A673 (cell line): Measurements from ENCODE around the gene CAMKK1. TPM values are rescaled to one million over a fixed set of nuclear protein-coding genes. Genes with fewer than 3 reads are reported as not detected.

Experiments
- BruUV-seq: library from RNA; stranded (reverse); fragments of 400-500 nt; replicated peaks from 2 replicates; lab custom pipeline; 2021; lab: Mats Ljungman, UMichigan
- CTCF ChIA-PET: fragments of 300-600 bp; sonication (Branson Sonifier 250); formaldehyde crosslinking; loops from one replicate; lab custom pipeline; 2022; ENCODE audit warnings: antibody characterized with exemption; lab: Charles Lee
- POLR2A ChIA-PET: fragments of 300-600 bp; sonication (Branson Sonifier 250); formaldehyde crosslinking; loops from one replicate; lab custom pipeline; 2022; ENCODE audit warnings: antibody characterized with exemption; ENCODE audit not compliant: low non-redundant PET; lab: Charles Lee
- DNase-seq: peaks from one replicate; pipeline ENCODE4 v3.0.0-alpha.2; 2015; ENCODE audit warnings: low spot score
- H3K27ac ChIP-seq: fragments of 200-600 bp; sonication (generic); 2 replicates; pipeline ENCODE4 v1.5.1; 2016; ENCODE audit warnings: mixed run types, low read depth, mild to moderate bottlenecking, mixed read lengths, antibody characterized with exemption, low read length; ENCODE audit not compliant: poor library complexity, severe bottlenecking
- H3K27me3 ChIP-seq: fragments of 200-600 bp; sonication (generic); replicated peaks from 2 replicates; pipeline ENCODE4 v1.6.1; 2017; ENCODE audit warnings: mixed run types, low read depth, mild to moderate bottlenecking, mixed read lengths, antibody characterized with exemption, low read length; ENCODE audit not compliant: insufficient read depth, poor library complexity
- H3K36me3 ChIP-seq: fragments of 200-600 bp; sonication (generic); 2 replicates; pipeline ENCODE4 v1.6.1; 2016; ENCODE audit warnings: mixed run types, mild to moderate bottlenecking, mixed read lengths, antibody characterized with exemption, low read length; ENCODE audit not compliant: insufficient read depth, poor library complexity, severe bottlenecking
- H3K4me1 ChIP-seq: fragments of 200-600 bp; sonication (generic); 2 replicates; pipeline ENCODE4 v1.6.1; 2017; ENCODE audit warnings: mixed run types, mild to moderate bottlenecking, mixed read lengths, antibody characterized with exemption, low read length; ENCODE audit not compliant: insufficient read depth, poor library complexity, severe bottlenecking
- H3K4me3 ChIP-seq: fragments of 200-600 bp; sonication (generic); 2 replicates; pipeline ENCODE4 v1.5.1; 2016; ENCODE audit warnings: low read depth, mixed run types, mild to moderate bottlenecking, mixed read lengths, low read length; ENCODE audit not compliant: poor library complexity, severe bottlenecking
- H3K9me3 ChIP-seq: fragments of 200-600 bp; sonication (generic); 2 replicates; pipeline ENCODE4 v1.6.1; 2016; ENCODE audit warnings: mixed run types, low read depth, mild to moderate bottlenecking, mixed read lengths, antibody characterized with exemption, low read length; ENCODE audit not compliant: poor library complexity, severe bottlenecking
- EZH2 ChIP-seq: fragments of 200-600 bp; sonication (generic); IDR thresholded peaks from 2 replicates; pipeline ENCODE4 v1.6.1; 2017; ENCODE audit warnings: borderline replicate concordance, low read depth, mild to moderate bottlenecking, mixed read lengths, antibody characterized with exemption, low read length; ENCODE audit not compliant: poor library complexity, severe bottlenecking
- intact Hi-C: fragments of 100-400 bp; cut with micrococcal nuclease; formaldehyde crosslinking; loops from one replicate; pipeline ENCODE4 v1.10.0; 2022; ENCODE audit not compliant: unreplicated experiment
- total RNA-seq: library from RNA; stranded (reverse); gene quantifications from 2 replicates; pipeline ENCODE4 v1.2.3, GENCODE V29; 2021
- TF ChIP-seq, protein P1 (sequence below): fragments of 300-800, 200-600 bp; sonication (generic); conservative IDR thresholded peaks from 2 replicates; pipeline ENCODE4 v1.5.1; 2017; ENCODE audit warnings: low read depth, mild to moderate bottlenecking, antibody characterized with exemption, low read length, moderate library complexity, mixed read lengths

CAMKK1 gene
- total RNA-seq, 1 experiment from 2014 or later, result 6.1 TPM

GRCh38 chr17:3912827-3913226 is 20.0 kb upstream of the CAMKK1 start:
- intact Hi-C loops, result loop anchor here (2.0 to 10.0 kb wide), 4 partner anchors 92 to 502 kb away; no protein-coding TSS in a partner anchor
- H3K4me3 ChIP-seq, result no peak overlapping the region
- POLR2A ChIA-PET, result no interaction called here
- CTCF ChIA-PET, result interaction anchor here (0.6 kb wide), 1 partner anchor 1167 kb away, joined by 3 read pairs; no protein-coding TSS in a partner anchor
- no peaks in the 10 kb centered on the region for H3K36me3 ChIP-seq
- H3K4me1 ChIP-seq, result peaks cover 9% of the 10 kb centered on the region
- no TSS peak for BruUV-seq
- TF ChIP-seq, protein P1, sequence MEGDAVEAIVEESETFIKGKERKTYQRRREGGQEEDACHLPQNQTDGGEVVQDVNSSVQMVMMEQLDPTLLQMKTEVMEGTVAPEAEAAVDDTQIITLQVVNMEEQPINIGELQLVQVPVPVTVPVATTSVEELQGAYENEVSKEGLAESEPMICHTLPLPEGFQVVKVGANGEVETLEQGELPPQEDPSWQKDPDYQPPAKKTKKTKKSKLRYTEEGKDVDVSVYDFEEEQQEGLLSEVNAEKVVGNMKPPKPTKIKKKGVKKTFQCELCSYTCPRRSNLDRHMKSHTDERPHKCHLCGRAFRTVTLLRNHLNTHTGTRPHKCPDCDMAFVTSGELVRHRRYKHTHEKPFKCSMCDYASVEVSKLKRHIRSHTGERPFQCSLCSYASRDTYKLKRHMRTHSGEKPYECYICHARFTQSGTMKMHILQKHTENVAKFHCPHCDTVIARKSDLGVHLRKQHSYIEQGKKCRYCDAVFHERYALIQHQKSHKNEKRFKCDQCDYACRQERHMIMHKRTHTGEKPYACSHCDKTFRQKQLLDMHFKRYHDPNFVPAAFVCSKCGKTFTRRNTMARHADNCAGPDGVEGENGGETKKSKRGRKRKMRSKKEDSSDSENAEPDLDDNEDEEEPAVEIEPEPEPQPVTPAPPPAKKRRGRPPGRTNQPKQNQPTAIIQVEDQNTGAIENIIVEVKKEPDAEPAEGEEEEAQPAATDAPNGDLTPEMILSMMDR, result no peak
- TF ChIP-seq EZH2, result no peak
- H3K27me3 ChIP-seq, result no peaks in the 10 kb centered on the region
- DNase-seq, result no peak
- H3K9me3 ChIP-seq, result no peaks in the 10 kb centered on the region
- no peak overlapping the region for H3K27ac ChIP-seq

GRCh38 chr17:3911271-3912053 is 18.6 kb upstream of the CAMKK1 start:
- Histone ChIP-seq H3K27ac (no peak overlapping the region), H3K4me1 (peaks cover under 1% of the 10 kb centered on the region), H3K27me3 (no peaks in the 10 kb centered on the region), H3K4me3 (no peak overlapping the region), H3K9me3 (no peaks in the 10 kb centered on the region), H3K36me3 (no peaks in the 10 kb centered on the region)
- ChIA-PET CTCF (no interaction called here), POLR2A (no interaction called here)
- no TSS peak for BruUV-seq
- intact Hi-C loops, result loop anchor here (2.0 to 10.0 kb wide), 4 partner anchors 93 to 503 kb away; no protein-coding TSS in a partner anchor
- TF ChIP-seq, protein P1, result no peak
- TF ChIP-seq EZH2, result no peak
- no peak for DNase-seq

- no peak for TF ChIP-seq EZH2
- TF ChIP-seq, protein P1, result no peak
- intact Hi-C loops, result loop anchor here (10.0 kb wide), 3 partner anchors 164 to 504 kb away; no protein-coding TSS in a partner anchor
- DNase-seq, result no peak
- Histone ChIP-seq H3K9me3 (no peaks in the 10 kb centered on the region), H3K4me3 (no peak overlapping the region), H3K27ac (no peak overlapping the region), H3K36me3 (no peaks in the 10 kb centered on the region), H3K27me3 (no peaks in the 10 kb centered on the region), H3K4me1 (no peaks in the 10 kb centered on the region)
- no TSS peak for BruUV-seq
- POLR2A ChIA-PET, result no interaction called here
- CTCF ChIA-PET, result no interaction called here
Measured at GRCh38 chr17:3910420-3911270, 17.8 kb upstream of the CAMKK1 start.
